DND-41 (cell line): Measurements from ENCODE around the gene RELCH.

Source experiments
- ATAC-seq: fragments of 200-7000 bp; cut with Tn5 transposase; 3 replicates; pipeline ENCODE4 v1.9.1; 2021; ENCODE audit warnings: low read depth; ENCODE audit not compliant: insufficient read depth
- DNase-seq: peaks from one replicate; pipeline ENCODE4 v3.0.0-alpha.2; 2020
- H2AFZ ChIP-seq: 2 replicates; pipeline ENCODE4 v1.6.0; 2012; ENCODE audit warnings: low read depth, low read length
- H3K27ac ChIP-seq: 2 replicates; pipeline ENCODE4 v1.5.1; 2012; ENCODE audit warnings: low read length, inconsistent platforms
- H3K27me3 ChIP-seq: fragments of 200-600 bp; sonication (generic); 2 replicates; pipeline ENCODE4 v1.6.0; 2012; ENCODE audit warnings: low read length, mild to moderate bottlenecking, inconsistent platforms; ENCODE audit not compliant: insufficient read depth, poor library complexity
- H3K36me3 ChIP-seq: 2 replicates; pipeline ENCODE4 v1.5.1; 2012; ENCODE audit warnings: low read length, inconsistent platforms; ENCODE audit not compliant: insufficient read depth
- H3K4me1 ChIP-seq: 2 replicates; pipeline ENCODE4 v1.5.1; 2012; ENCODE audit warnings: mild to moderate bottlenecking, low read length; ENCODE audit not compliant: insufficient read depth
- H3K4me2 ChIP-seq: 2 replicates; pipeline ENCODE4 v1.6.0; 2012; ENCODE audit warnings: mild to moderate bottlenecking, moderate library complexity, low read length, inconsistent platforms; ENCODE audit not compliant: insufficient read depth
- H3K4me3 ChIP-seq, 2 experiments: fragments of 200-600 bp in 1 of 2; shearing (Covaris generic) in 1 of 2; 2 replicates each; pipeline ENCODE4 v1.5.1; 2012 to 2016; ENCODE audit warnings: inconsistent platforms in 2 of 2, low read length in 2 of 2, mild to moderate bottlenecking in 2 of 2, low read depth in 1 of 2, moderate library complexity in 1 of 2
- H3K79me2 ChIP-seq: 2 replicates; pipeline ENCODE4 v1.6.0; 2012; ENCODE audit warnings: low read length, inconsistent platforms; ENCODE audit not compliant: insufficient read depth
- H3K9ac ChIP-seq: 2 replicates; pipeline ENCODE4 v1.6.0; 2012; ENCODE audit warnings: low read depth, mild to moderate bottlenecking, inconsistent platforms, low read length, moderate library complexity
- H3K9me3 ChIP-seq: 2 replicates; pipeline ENCODE4 v1.5.1; 2012; ENCODE audit warnings: low read length, moderate library complexity, mild to moderate bottlenecking, inconsistent platforms; ENCODE audit not compliant: insufficient read depth, severe bottlenecking
- H4K20me1 ChIP-seq: 2 replicates; pipeline ENCODE4 v1.6.0; 2012; ENCODE audit warnings: low read length; ENCODE audit not compliant: insufficient read depth
- CTCF ChIP-seq: IDR thresholded peaks from 2 replicates; pipeline ENCODE4 v1.5.1; 2012; ENCODE audit warnings: borderline replicate concordance, low read length, moderate library complexity, mild to moderate bottlenecking; ENCODE audit not compliant: poor library complexity, severe bottlenecking; ENCODE audit errors: extremely low read depth
- EZH2 ChIP-seq: IDR thresholded peaks from 3 replicates; pipeline ENCODE4 v1.6.1; 2012; ENCODE audit warnings: borderline replicate concordance, low read depth, mild to moderate bottlenecking, moderate library complexity, low read length, inconsistent platforms; ENCODE audit not compliant: severe bottlenecking

RELCH gene

GRCh38 chr18:62288665-62289008, 101.6 kb downstream of the RELCH start:
- Histone ChIP-seq H3K9me3 (no peaks in the 10 kb centered on the region), H3K4me3 (no peak overlapping the region), H3K27me3 (no peaks in the 10 kb centered on the region), H3K27ac (no peak overlapping the region), H3K9ac (no peak overlapping the region), H4K20me1 (no peaks in the 10 kb centered on the region), H2AFZ (no peak overlapping the region), H3K36me3 (peaks cover 40% of the 10 kb centered on the region), H3K79me2 (no peaks in the 10 kb centered on the region), H3K4me1 (no peaks in the 10 kb centered on the region), H3K4me2 (no peak overlapping the region)
- DNase-seq (no peak), ATAC-seq (no peak)
- TF ChIP-seq CTCF (no peak), EZH2 (no peak)

- ATAC-seq = no peak
- H3K9me3 ChIP-seq = no peaks in the 10 kb centered on the region
- H3K36me3 ChIP-seq = peaks cover 38% of the 10 kb centered on the region
- no peak overlapping the region for H3K4me3 ChIP-seq
- H3K9ac ChIP-seq = no peak overlapping the region
- H3K27me3 ChIP-seq = no peaks in the 10 kb centered on the region
- TF ChIP-seq EZH2 (no peak), CTCF (no peak)
- H4K20me1 ChIP-seq = no peaks in the 10 kb centered on the region
- no peaks in the 10 kb centered on the region for H3K79me2 ChIP-seq
- no peak overlapping the region for H3K4me2 ChIP-seq
- no peak overlapping the region for H2AFZ ChIP-seq
- H3K4me1 ChIP-seq = no peaks in the 10 kb centered on the region
- no peak for DNase-seq
- no peak overlapping the region for H3K27ac ChIP-seq
These were observed 102.0 kb downstream of the RELCH start for GRCh38 chr18:62289047-62289446.

GRCh38 chr18:62294073-62294472, 107.0 kb downstream of the RELCH start:
- H3K27ac ChIP-seq = no peak overlapping the region
- no peak overlapping the region for H3K4me3 ChIP-seq
- H4K20me1 ChIP-seq = no peaks in the 10 kb centered on the region
- no peaks in the 10 kb centered on the region for H3K79me2 ChIP-seq
- no peak overlapping the region for H2AFZ ChIP-seq
- H3K9me3 ChIP-seq = no peaks in the 10 kb centered on the region
- H3K9ac ChIP-seq = no peak overlapping the region
- TF ChIP-seq EZH2 (no peak), CTCF (no peak)
- no peak for ATAC-seq
- DNase-seq = no peak
- H3K27me3 ChIP-seq = no peaks in the 10 kb centered on the region
- H3K4me1 ChIP-seq = no peaks in the 10 kb centered on the region
- H3K4me2 ChIP-seq = no peak overlapping the region
- H3K36me3 ChIP-seq = peaks cover 26% of the 10 kb centered on the region; the same call in 1 of the 2 replicates
